Measurements from ENCODE around the gene GALNT8.

GRCh38 chr12:4725057-4725456 lies 4.9 kb downstream of the GALNT8 start:
- no peak for TF ChIP-seq CTCF (IDR thresholded peaks at IDR 0.05; ENCODE audit: insufficient read depth, low read length)
- no peak for TF ChIP-seq POLR2AphosphoS5 (IDR thresholded peaks at IDR 0.05; ENCODE audit: low read depth)
- no peak for TF ChIP-seq GABPA (IDR thresholded peaks at IDR 0.05; ENCODE audit: low read depth)
- TF ChIP-seq SPI1 (IDR thresholded peaks at IDR 0.05; ENCODE audit: borderline replicate concordance, low read depth): no peak

Measured in HL-60 (cell line).